Body of pancreas (tissue), 4 donors: Measurements from ENCODE around the gene UFSP2.

Experiments
- POLR2A ChIP-seq, 3 donors: fragments of 450-650 bp; IDR thresholded peaks; one replicate each; pipeline ENCODE4 v1.6.1; 2016; ENCODE audit warnings: antibody characterized with exemption in 3 of 3, mild to moderate bottlenecking in 2 of 3
- TF ChIP-seq, protein P1 (sequence below), 7 experiments: fragments of 450-650 bp in 4 of 7; fragments of 200-600 bp in 3 of 7; sonication (generic) in 3 of 7; IDR thresholded peaks; one replicate each; pipeline ENCODE4 v1.5.1; 2016 to 2019; ENCODE audit warnings: antibody characterized with exemption in 7 of 7

DNA sequence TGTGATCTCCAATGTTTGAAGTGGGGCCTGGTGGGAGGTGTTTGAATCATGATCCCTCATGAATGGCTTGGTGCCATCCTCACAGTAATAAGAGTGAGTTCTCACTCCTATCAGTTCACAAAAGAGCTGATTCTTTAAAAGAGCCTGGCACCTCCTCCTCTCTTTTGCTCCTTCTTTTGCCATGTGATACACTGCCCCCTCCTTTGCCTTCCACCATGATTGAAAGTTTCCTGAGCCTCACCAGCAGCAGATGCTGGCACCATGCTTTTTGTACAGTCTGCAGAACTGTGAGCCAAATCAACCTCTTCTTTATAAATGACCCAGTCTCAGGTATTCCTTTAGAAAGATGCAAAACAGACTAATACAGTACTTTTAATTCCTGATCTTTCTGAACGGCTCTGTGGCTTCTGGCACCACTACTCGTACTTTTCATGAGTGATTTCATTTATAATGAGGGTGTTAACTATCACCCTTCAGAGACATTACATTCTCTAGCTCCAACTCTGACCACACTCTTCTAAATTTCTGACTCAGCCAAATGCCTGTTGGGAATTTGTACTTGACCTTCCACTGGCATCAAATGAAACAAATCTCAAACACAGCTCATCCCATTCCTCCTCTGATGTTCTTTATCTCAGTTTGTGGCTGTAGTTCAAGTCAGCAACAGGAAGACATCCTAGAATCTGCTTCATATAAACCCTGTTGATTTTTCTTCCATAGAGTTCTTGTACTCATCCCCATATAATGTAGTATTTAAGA is 4.2 kb downstream of the UFSP2 start:
- TF ChIP-seq, protein P1, sequence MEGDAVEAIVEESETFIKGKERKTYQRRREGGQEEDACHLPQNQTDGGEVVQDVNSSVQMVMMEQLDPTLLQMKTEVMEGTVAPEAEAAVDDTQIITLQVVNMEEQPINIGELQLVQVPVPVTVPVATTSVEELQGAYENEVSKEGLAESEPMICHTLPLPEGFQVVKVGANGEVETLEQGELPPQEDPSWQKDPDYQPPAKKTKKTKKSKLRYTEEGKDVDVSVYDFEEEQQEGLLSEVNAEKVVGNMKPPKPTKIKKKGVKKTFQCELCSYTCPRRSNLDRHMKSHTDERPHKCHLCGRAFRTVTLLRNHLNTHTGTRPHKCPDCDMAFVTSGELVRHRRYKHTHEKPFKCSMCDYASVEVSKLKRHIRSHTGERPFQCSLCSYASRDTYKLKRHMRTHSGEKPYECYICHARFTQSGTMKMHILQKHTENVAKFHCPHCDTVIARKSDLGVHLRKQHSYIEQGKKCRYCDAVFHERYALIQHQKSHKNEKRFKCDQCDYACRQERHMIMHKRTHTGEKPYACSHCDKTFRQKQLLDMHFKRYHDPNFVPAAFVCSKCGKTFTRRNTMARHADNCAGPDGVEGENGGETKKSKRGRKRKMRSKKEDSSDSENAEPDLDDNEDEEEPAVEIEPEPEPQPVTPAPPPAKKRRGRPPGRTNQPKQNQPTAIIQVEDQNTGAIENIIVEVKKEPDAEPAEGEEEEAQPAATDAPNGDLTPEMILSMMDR (IDR thresholded peaks at IDR 0.05): no peak
- no peak for TF ChIP-seq POLR2A (IDR thresholded peaks at IDR 0.05)
